ENCODE results near the gene TLK1.

GRCh38 chr2:171149171-171149938 lies 11.3 kb downstream of the TLK1 start:
- TF ChIP-seq RFX1 (IDR thresholded peaks at IDR 0.05), result no peak
- no peak for TF ChIP-seq MXI1 (IDR thresholded peaks at IDR 0.05; ENCODE audit: low read depth, low read length)
- TF ChIP-seq GATA2 (CRISPR knock-in tag; IDR thresholded peaks at IDR 0.05), result no peak
- no peak for TF ChIP-seq PRDM10 (IDR thresholded peaks at IDR 0.05; ENCODE audit: partially characterized antibody)

All from K562 (cell line).